HG03342 (cell line): ENCODE data around the gene EMX2.

ENCODE experiments used
- ATAC-seq: cut with Tn5 transposase; IDR thresholded peaks from one replicate; pipeline ENCODE4 v1.9.1; 2021; ENCODE audit warnings: mild to moderate bottlenecking, moderate library complexity; ENCODE audit not compliant: unreplicated experiment

EMX2 gene

GRCh38 chr10:117591043-117591442 is 48.5 kb downstream of the EMX2 start:
- no peak for ATAC-seq

- ATAC-seq: no peak
These were observed 52.2 kb downstream of the EMX2 start for GRCh38 chr10:117594722-117595121.

- no peak for ATAC-seq
These were observed 54.2 kb downstream of the EMX2 start for GRCh38 chr10:117596706-117597105.

GRCh38 chr10:117597216-117597615 is 54.7 kb downstream of the EMX2 start:
- no peak for ATAC-seq
